Osteocyte (in vitro differentiated cells): ENCODE data around the gene MBP. TPM values are rescaled to one million over a fixed set of nuclear protein-coding genes. Genes with fewer than 3 reads are reported as not detected.

ENCODE experiments used
- DNase-seq: peaks from one replicate; pipeline ENCODE4 v3.0.0; 2021; ENCODE audit warnings: mixed read lengths; ENCODE audit not compliant: unreplicated experiment; ENCODE audit errors: extremely low spot score
- H3K27ac Mint-ChIP-seq: one replicate; pipeline ENCODE4 v1.8.0; 2021; ENCODE audit warnings: mild to moderate bottlenecking, mixed read lengths; ENCODE audit not compliant: unreplicated experiment
- H3K27me3 Mint-ChIP-seq: one replicate; pipeline ENCODE4 v1.8.0; 2021; ENCODE audit warnings: mixed read lengths; ENCODE audit not compliant: unreplicated experiment
- H3K36me3 Mint-ChIP-seq: one replicate; pipeline ENCODE4 v1.8.0; 2021; ENCODE audit warnings: mixed read lengths; ENCODE audit not compliant: unreplicated experiment
- H3K4me1 Mint-ChIP-seq: one replicate; pipeline ENCODE4 v1.8.0; 2021; ENCODE audit warnings: mixed read lengths; ENCODE audit not compliant: unreplicated experiment
- H3K4me3 Mint-ChIP-seq: one replicate; pipeline ENCODE4 v1.8.0; 2021; ENCODE audit warnings: mild to moderate bottlenecking, moderate library complexity, mixed read lengths; ENCODE audit not compliant: unreplicated experiment
- H3K9me3 Mint-ChIP-seq: one replicate; pipeline ENCODE4 v1.8.0; 2021; ENCODE audit warnings: mixed read lengths; ENCODE audit not compliant: unreplicated experiment
- total RNA-seq: library from RNA; stranded (reverse); gene quantifications from 2 replicates; pipeline ENCODE4 v1.2.1, GENCODE V29; 2021
- TF ChIP-seq, protein P1 (sequence below): fragments of 200-600 bp; sonication (generic); IDR thresholded peaks from 2 replicates; pipeline ENCODE4 v1.5.0; 2021; ENCODE audit warnings: antibody characterized with exemption, mild to moderate bottlenecking, moderate library complexity

MBP gene
- total RNA-seq, 1 donor from 2014 or later, result 18.6 TPM

DNA sequence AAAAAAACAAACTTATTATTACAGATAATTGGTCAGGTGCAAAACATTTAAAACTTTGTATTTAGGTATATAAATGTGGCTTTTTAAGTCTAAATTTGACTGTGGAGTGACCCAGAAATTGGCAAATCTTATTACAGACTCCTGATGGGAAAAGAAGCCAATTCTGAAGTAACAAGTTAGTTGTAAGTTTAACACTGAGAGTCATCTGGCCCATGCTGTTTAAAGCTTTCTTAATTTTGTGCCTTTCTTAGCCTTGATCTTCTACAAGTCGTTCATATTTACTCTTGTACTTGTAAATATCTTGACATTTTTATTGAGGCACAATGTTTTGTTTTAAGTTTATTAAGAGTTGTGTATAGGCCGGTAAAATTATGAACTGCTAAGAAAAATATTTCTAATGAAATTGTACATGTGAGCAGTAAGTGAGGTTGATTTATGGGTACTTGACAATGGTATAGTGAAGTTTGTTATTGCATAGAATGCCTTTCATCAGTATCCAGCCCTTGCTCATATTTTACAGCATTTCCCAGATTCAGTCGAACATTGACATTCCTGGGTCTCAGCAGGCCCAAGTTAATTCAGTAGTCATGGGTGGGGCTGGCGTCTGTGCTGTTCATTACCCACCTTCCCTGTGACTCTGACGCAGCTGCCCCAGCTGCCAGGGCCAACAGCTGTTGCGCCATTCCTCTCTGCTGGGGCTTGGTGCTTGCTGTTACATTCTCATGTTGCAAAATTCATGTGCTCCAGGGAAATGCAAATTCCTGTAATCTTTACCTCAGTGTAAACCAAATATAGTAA, 188.8 kb downstream of the MBP start:
- no peak overlapping the region for H3K4me3 Mint-ChIP-seq
- H3K27me3 Mint-ChIP-seq, result no peaks in the 10 kb centered on the region
- TF ChIP-seq, protein P1, sequence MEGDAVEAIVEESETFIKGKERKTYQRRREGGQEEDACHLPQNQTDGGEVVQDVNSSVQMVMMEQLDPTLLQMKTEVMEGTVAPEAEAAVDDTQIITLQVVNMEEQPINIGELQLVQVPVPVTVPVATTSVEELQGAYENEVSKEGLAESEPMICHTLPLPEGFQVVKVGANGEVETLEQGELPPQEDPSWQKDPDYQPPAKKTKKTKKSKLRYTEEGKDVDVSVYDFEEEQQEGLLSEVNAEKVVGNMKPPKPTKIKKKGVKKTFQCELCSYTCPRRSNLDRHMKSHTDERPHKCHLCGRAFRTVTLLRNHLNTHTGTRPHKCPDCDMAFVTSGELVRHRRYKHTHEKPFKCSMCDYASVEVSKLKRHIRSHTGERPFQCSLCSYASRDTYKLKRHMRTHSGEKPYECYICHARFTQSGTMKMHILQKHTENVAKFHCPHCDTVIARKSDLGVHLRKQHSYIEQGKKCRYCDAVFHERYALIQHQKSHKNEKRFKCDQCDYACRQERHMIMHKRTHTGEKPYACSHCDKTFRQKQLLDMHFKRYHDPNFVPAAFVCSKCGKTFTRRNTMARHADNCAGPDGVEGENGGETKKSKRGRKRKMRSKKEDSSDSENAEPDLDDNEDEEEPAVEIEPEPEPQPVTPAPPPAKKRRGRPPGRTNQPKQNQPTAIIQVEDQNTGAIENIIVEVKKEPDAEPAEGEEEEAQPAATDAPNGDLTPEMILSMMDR, result no peak
- no peak overlapping the region for H3K27ac Mint-ChIP-seq
- H3K9me3 Mint-ChIP-seq, result no peaks in the 10 kb centered on the region
- peaks cover 18% of the 10 kb centered on the region for H3K36me3 Mint-ChIP-seq
- no peak for DNase-seq
- H3K4me1 Mint-ChIP-seq, result peaks cover 2% of the 10 kb centered on the region

DNA sequence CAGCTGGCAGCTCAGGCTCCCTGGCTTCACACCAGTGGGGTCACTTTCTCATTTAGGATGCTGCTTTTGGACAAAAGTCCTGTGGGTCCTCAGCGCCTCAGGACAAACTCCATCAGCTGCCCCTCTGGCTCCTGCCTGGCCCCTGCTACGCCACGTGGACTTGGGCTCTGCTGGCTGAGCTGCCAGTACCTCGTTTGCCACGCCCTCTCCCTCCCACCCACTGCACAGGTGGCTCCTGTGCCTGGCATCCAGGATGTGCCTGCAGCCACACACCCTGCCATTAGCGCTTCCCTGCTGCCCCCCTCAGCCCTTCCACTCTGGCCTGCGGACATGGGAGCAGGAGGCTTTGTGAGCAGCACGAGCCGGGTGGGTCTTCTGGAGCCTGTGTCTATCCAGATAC, 191.3 kb downstream of the MBP start:
- Mint-ChIP-seq H3K9me3 (no peaks in the 10 kb centered on the region), H3K27ac (no peak overlapping the region), H3K36me3 (peaks cover 19% of the 10 kb centered on the region), H3K27me3 (no peaks in the 10 kb centered on the region), H3K4me3 (no peak overlapping the region), H3K4me1 (peaks cover 2% of the 10 kb centered on the region)
- TF ChIP-seq, protein P1, result no peak
- DNase-seq, result no peak

DNA sequence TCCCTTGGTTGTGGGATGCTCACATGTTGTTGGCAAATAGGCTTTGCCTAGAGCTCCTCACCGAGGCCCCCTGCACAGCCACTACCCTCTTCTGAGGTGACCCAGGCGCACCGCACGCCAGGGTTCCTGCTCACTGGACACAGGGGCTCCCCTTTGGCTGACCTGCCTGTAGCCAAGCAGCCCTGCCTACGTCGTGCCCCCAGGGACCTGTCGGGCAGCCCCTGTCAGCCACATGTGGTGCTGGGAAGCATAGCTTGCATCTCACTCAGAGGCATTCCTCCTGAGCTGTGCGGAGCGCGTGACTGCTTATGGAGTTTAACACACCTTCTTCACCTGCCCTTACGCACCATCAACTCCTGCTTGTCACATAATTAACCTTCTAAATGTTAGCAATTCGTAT, 194.0 kb downstream of the MBP start:
- TF ChIP-seq, protein P1, result no peak
- peaks cover under 1% of the 10 kb centered on the region for H3K4me1 Mint-ChIP-seq
- H3K36me3 Mint-ChIP-seq, result peaks cover 17% of the 10 kb centered on the region
- no peak for DNase-seq
- H3K27ac Mint-ChIP-seq, result no peak overlapping the region
- no peaks in the 10 kb centered on the region for H3K9me3 Mint-ChIP-seq
- H3K27me3 Mint-ChIP-seq, result no peaks in the 10 kb centered on the region
- H3K4me3 Mint-ChIP-seq, result no peak overlapping the region

DNA sequence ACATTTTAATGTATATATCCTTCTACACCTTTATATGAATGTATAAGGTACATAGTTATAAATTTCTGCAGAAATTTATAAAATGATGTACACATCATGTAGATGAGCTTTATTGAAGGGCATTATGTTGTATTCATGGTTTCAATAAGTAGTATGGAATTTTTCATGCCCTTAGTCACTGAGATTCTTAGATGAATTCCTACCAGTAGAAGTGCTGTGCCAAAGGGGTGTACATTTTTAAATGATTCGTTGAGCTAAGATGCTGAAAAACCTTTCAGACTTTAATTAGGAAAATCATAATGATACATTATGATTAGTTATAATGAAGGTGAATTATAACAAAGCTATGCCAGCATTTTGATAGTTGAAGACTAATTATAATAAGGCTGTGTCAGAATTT, 195.0 kb downstream of the MBP start:
- no peaks in the 10 kb centered on the region for H3K9me3 Mint-ChIP-seq
- TF ChIP-seq, protein P1, result no peak
- no peaks in the 10 kb centered on the region for H3K27me3 Mint-ChIP-seq
- H3K27ac Mint-ChIP-seq, result no peak overlapping the region
- H3K4me3 Mint-ChIP-seq, result no peak overlapping the region
- peaks cover 20% of the 10 kb centered on the region for H3K36me3 Mint-ChIP-seq
- no peak for DNase-seq
- H3K4me1 Mint-ChIP-seq, result no peaks in the 10 kb centered on the region

DNA sequence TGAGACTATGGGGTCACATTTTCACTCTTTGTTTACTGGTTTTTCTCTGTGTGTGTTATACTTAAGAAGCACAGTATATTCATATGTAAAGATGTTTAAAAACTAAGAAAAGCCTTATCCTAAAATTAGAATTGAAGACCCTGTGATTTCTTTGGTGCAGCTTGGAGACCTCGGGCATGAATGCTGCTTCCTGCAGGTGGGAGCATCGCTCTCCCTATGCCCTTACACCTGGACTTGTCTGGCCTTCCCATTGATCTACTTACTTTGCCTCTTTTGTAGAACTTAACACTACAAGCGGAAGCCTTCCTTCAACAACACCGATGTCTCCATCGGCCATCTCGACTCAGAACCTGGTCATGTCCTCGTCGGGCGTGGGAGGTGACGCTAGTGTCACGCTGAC, 195.7 kb downstream of the MBP start:
- Mint-ChIP-seq H3K27me3 (no peaks in the 10 kb centered on the region), H3K27ac (no peak overlapping the region)

More for the DNA sequence above, 195.7 kb downstream of the MBP start:
- Mint-ChIP-seq H3K36me3 (peaks cover 27% of the 10 kb centered on the region), H3K4me3 (no peak overlapping the region), H3K9me3 (no peaks in the 10 kb centered on the region), H3K4me1 (no peaks in the 10 kb centered on the region)
- TF ChIP-seq, protein P1, result no peak
- no peak for DNase-seq
